AG04449 (cell line): ENCODE results near the gene PLEKHG4B.

Experiments used
- CTCF ChIA-PET: fragments of 350-600 bp; formaldehyde crosslinking; extraction: SDS; loops from one replicate; lab custom pipeline; 2021; ENCODE audit warnings: antibody characterized with exemption; lab: Yijun Ruan, JAX
- POLR2A ChIA-PET: fragments of 400-600, 350-600 bp; formaldehyde crosslinking; extraction: SDS; loops from one replicate; lab custom pipeline; 2020; ENCODE audit warnings: antibody characterized with exemption, inconsistent platforms; lab: Yijun Ruan, JAX
- DNase-seq: peaks from one replicate; pipeline ENCODE4 v3.0.0-alpha.2; 2010; ENCODE audit warnings: low read depth, low spot score
- H3K4me3 ChIP-seq: 2 replicates; pipeline ENCODE4 v1.5.1; 2011; ENCODE audit warnings: low read depth, mild to moderate bottlenecking, control low read depth, low read length
- TF ChIP-seq, protein P1 (sequence below): IDR thresholded peaks from one replicate; pipeline ENCODE4 v1.5.1; 2011; ENCODE audit warnings: mild to moderate bottlenecking, moderate library complexity, low read length, control low read depth, inconsistent platforms; ENCODE audit not compliant: insufficient read depth; ENCODE audit errors: missing control alignments

The PLEKHG4B gene

DNA sequence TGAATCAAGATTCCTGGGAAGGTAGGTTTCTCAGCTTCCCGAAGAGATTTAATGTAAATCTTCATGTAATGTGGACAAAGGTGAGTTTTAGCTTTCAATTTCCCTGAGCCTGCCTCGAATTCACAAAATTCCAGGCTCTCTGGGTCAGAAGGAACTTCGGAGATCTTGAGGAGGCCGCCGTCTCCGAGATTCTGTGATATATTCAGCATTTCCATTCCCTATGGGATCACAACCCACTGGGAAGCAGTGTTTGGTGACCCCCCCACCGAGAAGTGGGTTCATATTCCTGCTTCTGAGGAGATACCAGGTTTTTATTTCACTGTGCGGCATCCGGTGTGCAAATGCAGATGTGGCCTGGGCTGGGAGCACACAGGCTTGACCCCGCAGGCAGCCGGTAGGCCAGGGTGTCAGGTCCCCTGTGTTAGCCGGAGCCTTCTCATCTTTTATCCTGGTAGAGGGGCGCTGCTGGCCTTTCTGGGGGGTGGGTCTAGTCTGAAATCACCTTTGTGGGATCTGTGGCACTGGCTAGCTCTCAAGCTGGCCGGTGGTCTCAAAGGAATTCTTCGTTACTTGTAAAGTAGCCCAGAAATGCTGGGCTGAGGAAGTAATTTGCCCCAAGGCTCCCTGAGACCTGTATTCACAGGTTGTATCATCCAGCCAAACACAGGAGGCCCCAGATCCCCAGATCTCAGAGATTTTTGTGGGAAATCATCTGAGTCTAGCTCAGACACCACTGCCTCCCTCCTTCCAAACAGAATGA is 1.4 kb downstream of the PLEKHG4B start:
- H3K4me3 ChIP-seq = no peak overlapping the region
- DNase-seq = no peak
- POLR2A ChIA-PET = no interaction called here
- CTCF ChIA-PET = no interaction called here
- TF ChIP-seq, protein P1, sequence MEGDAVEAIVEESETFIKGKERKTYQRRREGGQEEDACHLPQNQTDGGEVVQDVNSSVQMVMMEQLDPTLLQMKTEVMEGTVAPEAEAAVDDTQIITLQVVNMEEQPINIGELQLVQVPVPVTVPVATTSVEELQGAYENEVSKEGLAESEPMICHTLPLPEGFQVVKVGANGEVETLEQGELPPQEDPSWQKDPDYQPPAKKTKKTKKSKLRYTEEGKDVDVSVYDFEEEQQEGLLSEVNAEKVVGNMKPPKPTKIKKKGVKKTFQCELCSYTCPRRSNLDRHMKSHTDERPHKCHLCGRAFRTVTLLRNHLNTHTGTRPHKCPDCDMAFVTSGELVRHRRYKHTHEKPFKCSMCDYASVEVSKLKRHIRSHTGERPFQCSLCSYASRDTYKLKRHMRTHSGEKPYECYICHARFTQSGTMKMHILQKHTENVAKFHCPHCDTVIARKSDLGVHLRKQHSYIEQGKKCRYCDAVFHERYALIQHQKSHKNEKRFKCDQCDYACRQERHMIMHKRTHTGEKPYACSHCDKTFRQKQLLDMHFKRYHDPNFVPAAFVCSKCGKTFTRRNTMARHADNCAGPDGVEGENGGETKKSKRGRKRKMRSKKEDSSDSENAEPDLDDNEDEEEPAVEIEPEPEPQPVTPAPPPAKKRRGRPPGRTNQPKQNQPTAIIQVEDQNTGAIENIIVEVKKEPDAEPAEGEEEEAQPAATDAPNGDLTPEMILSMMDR = no peak

DNA sequence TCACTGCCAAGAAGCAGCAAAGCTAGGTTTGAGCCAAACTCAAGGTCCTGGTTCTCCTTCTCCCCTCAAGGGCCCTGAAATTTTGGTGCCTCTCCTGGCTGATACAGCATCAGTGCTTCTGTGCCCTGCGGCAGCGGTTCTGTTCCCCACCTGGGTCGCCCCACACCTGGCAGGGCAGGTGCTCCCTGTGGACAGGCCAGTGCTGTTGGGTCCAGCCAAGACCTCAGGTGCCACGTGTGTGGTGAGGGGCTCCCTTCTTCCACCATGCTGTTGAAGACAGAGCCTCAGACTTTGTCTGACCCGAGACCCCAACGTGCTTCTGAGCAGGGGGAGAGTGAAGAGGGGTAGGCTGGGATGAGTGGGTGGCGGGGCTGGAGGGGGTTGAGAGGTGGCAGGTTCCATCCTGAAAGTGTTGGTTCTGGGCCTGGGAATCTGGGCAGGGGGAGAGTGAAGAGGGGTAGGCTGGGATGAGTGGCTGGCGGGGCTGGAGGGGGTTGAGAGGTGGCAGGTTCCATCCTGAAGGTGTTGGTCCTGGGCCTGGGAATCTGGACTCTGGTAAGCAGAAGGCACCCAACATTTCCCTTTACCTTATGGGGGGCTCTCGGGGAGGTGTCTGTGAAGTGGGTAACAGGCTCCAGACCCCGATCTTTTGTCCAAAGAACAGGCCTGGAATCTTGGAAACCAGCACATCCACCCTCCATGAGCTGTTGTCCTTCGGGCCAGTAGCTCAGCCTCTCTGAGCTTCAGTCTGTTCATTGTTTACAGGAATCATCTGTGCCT is 2.3 kb downstream of the PLEKHG4B start:
- POLR2A ChIA-PET = no interaction called here
- CTCF ChIA-PET = no interaction called here
- no peak overlapping the region for H3K4me3 ChIP-seq
- DNase-seq = no peak
- TF ChIP-seq, protein P1 = no peak

DNA sequence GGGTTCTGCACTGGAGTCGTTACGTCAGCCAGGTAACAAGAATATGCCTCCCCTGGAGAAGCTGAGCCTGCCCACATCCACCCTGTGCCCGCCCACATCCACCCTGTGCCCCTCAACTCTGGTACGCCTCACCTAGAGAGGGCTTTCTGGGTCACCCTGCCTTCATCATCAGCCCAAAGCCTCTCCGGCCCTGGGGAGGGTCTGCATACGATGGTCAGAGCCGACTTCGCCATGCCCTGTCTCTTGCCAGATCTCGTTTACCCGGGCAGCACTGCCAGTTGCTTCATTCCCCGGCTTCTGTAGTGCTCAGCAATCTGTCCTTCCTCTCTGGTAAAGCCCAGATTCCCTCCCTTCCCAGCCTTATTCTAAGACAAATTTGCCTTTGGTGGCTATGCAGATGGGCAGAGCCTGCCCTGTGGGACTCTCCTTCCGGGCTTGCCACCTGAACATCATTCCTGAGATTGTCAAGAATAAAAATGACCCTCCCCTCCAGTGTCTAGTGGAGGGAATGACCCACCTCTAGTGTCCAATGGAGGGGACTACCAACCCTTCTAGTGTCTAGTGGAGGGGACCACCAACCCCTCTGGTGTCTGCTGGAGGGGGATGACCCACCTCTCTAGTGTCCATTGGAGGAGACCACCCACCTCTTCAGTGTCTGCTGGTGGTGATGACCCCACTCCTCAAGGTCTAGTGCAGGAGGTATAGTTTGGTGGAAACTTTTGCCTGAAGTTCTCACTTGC is 3.4 kb downstream of the PLEKHG4B start:
- ChIA-PET POLR2A (no interaction called here), CTCF (no interaction called here)
- DNase-seq = no peak
- TF ChIP-seq, protein P1 = no peak
- H3K4me3 ChIP-seq = no peak overlapping the region

DNA sequence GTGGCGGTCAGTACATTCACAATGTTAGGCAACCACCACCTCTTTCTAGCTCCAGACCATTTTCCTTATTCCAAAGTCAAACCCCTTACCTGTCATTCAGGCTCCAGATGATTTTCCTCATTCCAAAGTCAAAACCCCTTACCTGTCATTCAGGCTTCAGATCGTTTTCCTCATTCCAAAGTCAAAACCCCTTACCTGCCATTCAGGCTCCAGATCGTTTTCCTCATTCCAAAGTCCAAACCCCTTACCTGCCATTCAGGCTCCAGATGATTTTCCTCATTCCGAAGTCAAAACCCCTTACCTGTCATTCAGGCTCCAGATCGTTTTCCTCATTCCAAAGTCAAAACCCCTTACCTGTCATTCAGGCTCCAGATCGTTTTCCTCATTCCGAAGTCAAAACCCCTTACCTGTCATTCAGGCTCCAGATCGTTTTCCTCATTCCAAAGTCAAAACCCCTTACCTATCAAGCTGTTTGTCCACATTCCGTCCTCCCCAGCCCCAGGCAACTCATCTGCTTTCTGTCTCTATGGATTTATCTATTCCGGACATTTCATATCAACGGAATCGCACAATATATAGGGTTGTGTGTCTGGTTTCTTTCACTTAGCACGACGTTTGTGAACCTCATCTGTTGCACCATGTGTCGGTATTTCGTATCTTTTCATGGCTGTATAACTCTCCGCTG is 5.2 kb downstream of the PLEKHG4B start:
- ChIA-PET CTCF (no interaction called here), POLR2A (no interaction called here)
- TF ChIP-seq, protein P1 = no peak
- no peak overlapping the region for H3K4me3 ChIP-seq
- DNase-seq = no peak

DNA sequence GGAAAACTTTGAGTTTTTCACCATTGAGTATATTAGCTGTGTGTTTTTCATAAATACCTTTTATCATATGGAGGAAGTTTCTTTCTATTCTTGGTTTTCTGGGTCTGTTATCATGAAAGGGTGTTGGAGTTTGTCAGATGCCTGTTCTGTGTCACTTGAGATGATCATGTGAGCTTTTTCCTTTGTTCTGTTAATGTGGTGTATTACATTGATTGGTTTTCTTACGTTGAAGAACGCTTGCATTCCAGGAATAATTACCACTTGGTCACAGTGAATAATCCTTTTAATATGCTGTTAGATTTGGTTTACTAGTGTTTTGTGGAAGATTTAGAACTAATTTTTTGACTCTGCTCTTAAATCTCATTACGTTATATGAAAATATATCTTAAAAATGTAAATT is 7.8 kb downstream of the PLEKHG4B start:
- ChIA-PET CTCF (no interaction called here), POLR2A (no interaction called here)
- TF ChIP-seq, protein P1 = no peak
- DNase-seq = no peak
- no peak overlapping the region for H3K4me3 ChIP-seq
